ENCODE data around the gene AGTPBP1. TPM values are rescaled to one million over a fixed set of nuclear protein-coding genes. Genes with fewer than 3 reads are reported as not detected.

AGTPBP1 gene
- total and polyA plus RNA-seq, 2 of the 8 experiments (the other 6 are each of a cell fraction or from before 2014, with no cell fraction given), result 13.4 to 65.2 TPM

- DNase-seq (ENCODE audit: low read depth in 1 of 2, low spot score in 2 of 2) (no peak), FAIRE-seq (no peak)
- Histone ChIP-seq H3K27ac (ENCODE audit: low read depth, low read length) (no peak overlapping the region), H3K18ac (ENCODE audit: extremely low read depth, low read length) (no peak overlapping the region), H3K27me3 (replicated peaks in 1 of 4; ENCODE audit: control insufficient read depth in 3 of 4, extremely low read depth in 1 of 4, insufficient read depth in 3 of 4, low read length in 3 of 4) (no peaks in the 10 kb centered on the region), H3K9ac (replicated peaks in 1 of 4; ENCODE audit: extremely low read depth in 1 of 4, low read depth in 3 of 4, low read length in 3 of 4) (no peak overlapping the region), H2BK5ac (ENCODE audit: low read depth, low read length) (no peak overlapping the region), H3K9me3 (ENCODE audit: insufficient read depth in 2 of 2, low read depth in 1 of 2, low read length in 1 of 2) (no peaks in the 10 kb centered on the region), H4K8ac (ENCODE audit: extremely low read depth, insufficient read depth, low read length) (no peak overlapping the region), H4K20me1 (replicated peaks in 1 of 2; ENCODE audit: control insufficient read depth in 1 of 2, insufficient read depth in 2 of 2, low read length in 2 of 2) (peaks cover 0 to 2% of the 10 kb centered on the region in 2 experiments), H2AK5ac (ENCODE audit: low read depth, low read length) (no peak overlapping the region), H3K36me3 (ENCODE audit: control insufficient read depth in 2 of 4, insufficient read depth in 4 of 4, low read length in 3 of 4) (no peaks in the 10 kb centered on the region), H2BK15ac (ENCODE audit: low read length) (no peak overlapping the region), H3K4me3 (ENCODE audit: extremely low read depth in 1 of 4, insufficient read depth in 2 of 4, low read depth in 3 of 4, low read length in 4 of 4) (no peak overlapping the region), H3K4ac (replicated peaks; ENCODE audit: insufficient read length, low read depth, low read length) (no peak overlapping the region), H3K79me1 (ENCODE audit: low read depth, low read length) (no peaks in the 10 kb centered on the region), H3K14ac (ENCODE audit: insufficient read length) (no peak overlapping the region), H2BK120ac (replicated peaks; ENCODE audit: low read depth, low read length) (no peak overlapping the region), H3K79me2 (ENCODE audit: control insufficient read depth in 1 of 2, insufficient read depth in 2 of 2, low read length in 2 of 2) (peaks cover 0 to 40% of the 10 kb centered on the region in 2 experiments; a peak in 2 of 4 replicates), H2BK20ac (ENCODE audit: low read length) (no peak overlapping the region), H4K5ac (ENCODE audit: insufficient read length, low read depth, low read length) (no peak overlapping the region), H2AFZ (ENCODE audit: low read length) (no peak overlapping the region), H3K56ac (replicated peaks; ENCODE audit: insufficient read length, low read depth, low read length) (no peak overlapping the region), H3K23me2 (ENCODE audit: low read depth, low read length) (no peaks in the 10 kb centered on the region), H3K4me1 (replicated peaks in 1 of 4; ENCODE audit: control insufficient read depth in 3 of 4, insufficient read depth in 4 of 4, low read length in 3 of 4) (no peaks in the 10 kb centered on the region), H2BK12ac (ENCODE audit: low read depth, low read length) (no peak overlapping the region), H3K4me2 (ENCODE audit: insufficient read depth in 1 of 2, low read depth in 2 of 2, low read length in 2 of 2) (no peak overlapping the region), H4K91ac (replicated peaks; ENCODE audit: insufficient read length, low read length) (no peak overlapping the region), H3K23ac (ENCODE audit: insufficient read length) (no peak overlapping the region)
- CTCF ChIA-PET (ENCODE audit: partially characterized antibody), result no interaction called here
- no peak for TF ChIP-seq SIRT6 (IDR thresholded peaks at IDR 0.05; ENCODE audit: low read length)
- POLR2A ChIA-PET (ENCODE audit: partially characterized antibody), result no interaction called here
Measured at GRCh38 chr9:85702191-85702590, 39.6 kb downstream of the AGTPBP1 start.

Measured in H1 (cell line).